NCI-H2107 treated with DMSO at 0.1 percent for 48 hours (cell line): ENCODE measurements around the gene EPB41.

Experiments
- DNase-seq: peaks from one replicate; lab custom pipeline; 2025; ENCODE audit not compliant: unreplicated experiment; lab: John Stamatoyannopoulos, UW

Gene EPB41

GRCh38 chr1:28890836-28891235 is 23.5 kb upstream of the EPB41 start:
- no peak for DNase-seq

GRCh38 chr1:28891256-28891655 is 23.1 kb upstream of the EPB41 start:
- no peak for DNase-seq

GRCh38 chr1:28893403-28894102 is 20.8 kb upstream of the EPB41 start:
- DNase-seq = no peak

GRCh38 chr1:28894785-28895184 is 19.6 kb upstream of the EPB41 start:
- DNase-seq = no peak

- DNase-seq = no peak
These were observed 18.3 kb upstream of the EPB41 start for GRCh38 chr1:28895896-28896608.

GRCh38 chr1:28896609-28896986 is 17.8 kb upstream of the EPB41 start:
- no peak for DNase-seq

GRCh38 chr1:28897789-28898188 is 16.6 kb upstream of the EPB41 start:
- DNase-seq = no peak

GRCh38 chr1:28898405-28898881 is 15.9 kb upstream of the EPB41 start:
- DNase-seq = no peak

GRCh38 chr1:28899267-28899666 is 15.1 kb upstream of the EPB41 start:
- no peak for DNase-seq

GRCh38 chr1:28900562-28900961 is 13.8 kb upstream of the EPB41 start:
- DNase-seq = no peak

- DNase-seq = no peak
These were observed 11.6 kb upstream of the EPB41 start for GRCh38 chr1:28902738-28903137.

- no peak for DNase-seq
These were observed 8.3 kb upstream of the EPB41 start for GRCh38 chr1:28905921-28906666.

- DNase-seq = no peak
These were observed 5.2 kb upstream of the EPB41 start for GRCh38 chr1:28909198-28909597.

GRCh38 chr1:28910379-28911115 is 3.8 kb upstream of the EPB41 start:
- no peak for DNase-seq

GRCh38 chr1:28913786-28914227 is 562 bp upstream of the EPB41 start:
- DNase-seq = no peak

GRCh38 chr1:28915031-28915895 is 894 bp downstream of the EPB41 start:
- DNase-seq = peak; percentile 55

- DNase-seq = no peak
These were observed 3.4 kb downstream of the EPB41 start for GRCh38 chr1:28917757-28918118.

- peak; percentile 16 for DNase-seq
These were observed 7.0 kb downstream of the EPB41 start for GRCh38 chr1:28921286-28921869.

- no peak for DNase-seq
These were observed 11.1 kb downstream of the EPB41 start for GRCh38 chr1:28925350-28925891.
